ENCODE measurements around the gene CACNA2D3.

GRCh38 chr3:54341811-54342210 lies 219.5 kb downstream of the CACNA2D3 start:
- no peak for TF ChIP-seq POLR2A (IDR thresholded peaks at IDR 0.05; ENCODE audit: low read depth, low read length)
- no peak for TF ChIP-seq POLR2AphosphoS5 (IDR thresholded peaks at IDR 0.05; ENCODE audit: low read depth, low read length)
- no peak for TF ChIP-seq SPI1 (IDR thresholded peaks at IDR 0.05; ENCODE audit: low read depth, low read length)

All from GM12891 (cell line).